GM12878 (cell line): ENCODE measurements around the gene NINL. TPM values are rescaled to one million over a fixed set of nuclear protein-coding genes. Genes with fewer than 3 reads are reported as not detected.

ENCODE experiments used
- ATAC-seq: fragments of 200-7000 bp; cut with Tn5 transposase; 3 replicates; pipeline ENCODE4 v1.9.1; 2020; ENCODE audit warnings: mild to moderate bottlenecking, moderate library complexity
- BruUV-seq: library from RNA; stranded (reverse); fragments of 400-500 nt; replicated peaks from 2 replicates; lab custom pipeline; 2021; lab: Mats Ljungman, UMichigan
- CTCF ChIA-PET: fragments of 300-600 bp; sonication (Branson Sonifier 250); formaldehyde crosslinking; extraction: SDS; loops from one replicate; lab custom pipeline; 2021; ENCODE audit warnings: inconsistent platforms; lab: Yijun Ruan, JAX
- POLR2A ChIA-PET: fragments of 350-600 bp; formaldehyde crosslinking; extraction: SDS; loops from one replicate; lab custom pipeline; 2021; ENCODE audit warnings: inconsistent platforms; lab: Charles Lee
- RAD21 ChIA-PET: fragments of 300-600 bp; sonication (Branson Sonifier 250); formaldehyde crosslinking; loops from one replicate; lab custom pipeline; 2023; ENCODE audit warnings: antibody characterized with exemption; ENCODE audit not compliant: unreplicated experiment; lab: Charles Lee
- SMC1A ChIA-PET: fragments of 300-600 bp; sonication (Branson Sonifier 250); formaldehyde crosslinking; loops from one replicate; lab custom pipeline; 2023; ENCODE audit not compliant: unreplicated experiment, uncharacterized antibody; lab: Charles Lee
- DNase-seq: peaks from one replicate; pipeline ENCODE4 v3.0.0-alpha.2; 2011; ENCODE audit warnings: low read depth, low spot score
- FAIRE-seq: peaks from 3 replicates; lab custom pipeline; 2011; peaks lifted over from hg19 to GRCh38; lab: Jason Lieb, UNC
- H2AFZ ChIP-seq: 2 replicates; pipeline ENCODE4 v1.6.0; 2011; ENCODE audit warnings: low read depth, low read length, control low read depth; ENCODE audit not compliant: control insufficient read depth
- H3K27ac ChIP-seq: 2 replicates; pipeline ENCODE4 v1.5.1; 2011; ENCODE audit warnings: control low read depth; ENCODE audit not compliant: control insufficient read depth, insufficient read depth
- H3K27me3 ChIP-seq, 2 experiments: replicated peaks in 1 of 2; 2 replicates each; pipeline versions ENCODE4 v1.6.0 to v1.6.1; 2011; ENCODE audit warnings: low read length in 1 of 2; ENCODE audit not compliant: control insufficient read depth in 2 of 2, insufficient read depth in 2 of 2
- H3K36me3 ChIP-seq, 2 experiments: 2 replicates each; pipeline ENCODE4 v1.5.1; 2011; ENCODE audit warnings: low read length in 1 of 2; ENCODE audit not compliant: control insufficient read depth in 2 of 2, insufficient read depth in 2 of 2
- H3K4me1 ChIP-seq: 2 replicates; pipeline ENCODE4 v1.6.1; 2011; ENCODE audit warnings: mild to moderate bottlenecking, low read length, moderate library complexity, mixed read lengths; ENCODE audit not compliant: control insufficient read depth, insufficient read depth
- H3K4me2 ChIP-seq: 2 replicates; pipeline ENCODE4 v1.6.0; 2011; ENCODE audit warnings: control low read depth; ENCODE audit not compliant: control insufficient read depth, insufficient read depth
- H3K4me3 ChIP-seq: fragments of 200-600 bp; sonication (generic); 2 replicates; pipeline ENCODE4 v1.5.1; 2016
- H3K79me2 ChIP-seq: 2 replicates; pipeline ENCODE4 v1.6.0; 2011; ENCODE audit warnings: low read length; ENCODE audit not compliant: control insufficient read depth, insufficient read depth
- H3K9ac ChIP-seq: 2 replicates; pipeline ENCODE4 v1.8.0; 2011; ENCODE audit warnings: low read length, control low read depth, mixed read lengths; ENCODE audit not compliant: control insufficient read depth, insufficient read depth
- H3K9me3 ChIP-seq: replicated peaks from 3 replicates; pipeline ENCODE4 v1.5.1; 2011; ENCODE audit warnings: mild to moderate bottlenecking, low read length; ENCODE audit not compliant: control insufficient read depth, insufficient read depth
- H4K20me1 ChIP-seq: 2 replicates; pipeline ENCODE4 v1.6.0; 2011; ENCODE audit not compliant: control insufficient read depth, insufficient read depth
- BHLHE40 ChIP-seq, 2 experiments: fragments of 450-650 bp in 1 of 2; IDR thresholded peaks; 2 replicates each; pipeline ENCODE4 v1.6.1; 2011 to 2017; ENCODE audit warnings: low read depth in 2 of 2, borderline replicate concordance in 1 of 2, improper control_type of control experiment in 1 of 2, low read length in 1 of 2, mild to moderate bottlenecking in 1 of 2
- CEBPZ ChIP-seq: fragments of 150-350 bp; IDR thresholded peaks from 2 replicates; pipeline ENCODE4 v1.6.1; 2016; ENCODE audit warnings: low read depth, low read length
- NFYA ChIP-seq: IDR thresholded peaks from 2 replicates; pipeline ENCODE4 v1.6.1; 2011; ENCODE audit warnings: low read depth, mild to moderate bottlenecking, low read length, improper control_type of control experiment, borderline replicate concordance
- NR2F1 ChIP-seq: fragments of 450-650 bp; conservative IDR thresholded peaks from 2 replicates; pipeline ENCODE4 v1.6.1; 2017; ENCODE audit warnings: mild to moderate bottlenecking
- RAD21 ChIP-seq: IDR thresholded peaks from 2 replicates; pipeline ENCODE4 v1.6.1; 2011; ENCODE audit warnings: mild to moderate bottlenecking, low read depth, low read length, moderate library complexity; ENCODE audit not compliant: insufficient read depth
- WGBS: methylation state at CpG from one replicate; pipeline ENCODE4 v1.1.6; 2016; ENCODE audit warnings: low lambda C conversion rate; ENCODE audit not compliant: insufficient replicate concordance, insufficient coverage; ENCODE audit errors: missing lambda C conversion rate; 5-methylcytosine and 5-hydroxymethylcytosine counted together
- in situ Hi-C: fragments of 300-500 bp; cut with MboI; formaldehyde crosslinking; loops from 9 replicates; pipeline ENCODE4 v1.14.3; 2018; ENCODE audit warnings: mixed read lengths
- intact Hi-C: fragments of 100-400 bp; cut with micrococcal nuclease; formaldehyde crosslinking; loops from one replicate; pipeline ENCODE4 v1.14.2; 2022; ENCODE audit not compliant: unreplicated experiment
- polyA plus RNA-seq, 11 experiments: library from polyadenylated mRNA; depleted of rRNA in 4 of 11; unstranded in 6 of 11; stranded (reverse) in 5 of 11; fragments of >200 nt; fragmentation: Nextera tagmentation in 4 of 11; fragmentation: Illumina TruSeq in 1 of 11; extraction: Ambion mirVana in 4 of 11; extraction: Trizol in 1 of 11; gene quantifications; 1 replicate in 1 of 11; 2 replicates in 10 of 11; pipeline versions ENCODE4 v1.2.1 to v1.2.3, GENCODE V29; 2011 to 2016; ENCODE audit warnings: inconsistent platforms in 2 of 11, missing spikeins in 2 of 11, low read depth in 1 of 11
- total RNA-seq, 4 experiments: library from RNA; depleted of rRNA in 3 of 4; stranded (reverse); fragments of >200 nt in 3 of 4; fragmentation: Illumina TruSeq in 1 of 4; extraction: Trizol in 1 of 4; gene quantifications; 2 replicates each; pipeline versions ENCODE4 v1.2.1 to v1.2.3, GENCODE V29; 2013 to 2021

Gene NINL
- total and polyA plus RNA-seq, 10 of the 15 experiments (the other 5 are each of a cell fraction or from before 2014, with no cell fraction given): 0.04 to 0.77 (median 0.23) TPM; not detected in 1

DNA sequence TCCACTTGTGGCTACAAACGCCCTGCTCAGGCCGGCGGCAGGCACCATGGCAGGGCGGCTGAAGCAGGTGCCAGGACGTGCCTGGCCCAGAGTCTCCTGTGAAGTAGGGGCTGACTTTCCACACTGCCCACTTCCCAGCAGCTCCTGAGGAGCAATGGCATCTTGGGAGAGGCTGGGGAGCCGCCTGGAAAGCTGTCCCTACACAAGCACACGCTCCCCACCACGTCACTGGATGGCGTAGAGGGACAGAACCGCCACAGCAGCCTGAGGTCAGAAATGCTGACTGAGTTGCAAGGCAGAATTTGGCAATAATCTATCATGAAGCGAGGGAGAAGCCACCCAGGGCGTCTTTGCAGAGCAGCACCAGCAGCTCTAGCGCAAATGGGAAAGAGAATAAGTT, 86.3 kb downstream of the NINL start:
- no peak for ATAC-seq

More for the DNA sequence above, 86.3 kb downstream of the NINL start:
- ChIA-PET CTCF (no interaction called here), POLR2A (no interaction called here), RAD21 (no interaction called here), SMC1A (no interaction called here)
- Histone ChIP-seq H3K27me3 (no peaks in the 10 kb centered on the region), H3K9me3 (no peaks in the 10 kb centered on the region), H3K79me2 (no peaks in the 10 kb centered on the region), H3K36me3 (no peaks in the 10 kb centered on the region), H3K4me3 (no peak overlapping the region), H3K9ac (no peak overlapping the region), H3K4me2 (no peak overlapping the region), H3K4me1 (no peaks in the 10 kb centered on the region), H2AFZ (no peak overlapping the region), H3K27ac (no peak overlapping the region), H4K20me1 (no peaks in the 10 kb centered on the region)
- no peak for TF ChIP-seq CEBPZ
- TF ChIP-seq NFYA: no peak
- no peak for TF ChIP-seq NR2F1
- no peak for TF ChIP-seq RAD21
- TF ChIP-seq BHLHE40 (IDR thresholded peaks at IDR 0.05; ENCODE audit: borderline replicate concordance in 1 of 2, low read depth in 2 of 2, low read length in 1 of 2): no peak
- BruUV-seq: no TSS peak
- in situ Hi-C loops: no loop called here
- intact Hi-C loops: no loop called here
- FAIRE-seq: no peak
- no peak for DNase-seq
- 29% methylated on average over 13 of the region's 13 CpGs for WGBS
